Smooth muscle cell (in vitro differentiated cells): ENCODE data around the gene MPC1. TPM values are rescaled to one million over a fixed set of nuclear protein-coding genes. Genes with fewer than 3 reads are reported as not detected.
"Not testable (repeated sequence)": the region's sequence is repeated elsewhere in the genome, so short reads cannot be mapped to it uniquely, and the experiment has no call there.

Experiments
- DNase-seq: peaks from one replicate; lab custom pipeline; 2025; ENCODE audit not compliant: unreplicated experiment; lab: John Stamatoyannopoulos, UW
- H2AFZ ChIP-seq: fragments of 200-600 bp; sonication (generic); 2 replicates; pipeline ENCODE4 v1.6.0; 2016; ENCODE audit warnings: antibody characterized with exemption, low read depth, mild to moderate bottlenecking
- H3F3A ChIP-seq: fragments of 200-600 bp; sonication (generic); 2 replicates; pipeline ENCODE4 v1.6.0; 2017; ENCODE audit warnings: antibody characterized with exemption, low read depth
- H3K27ac ChIP-seq: fragments of 200-600 bp; sonication (generic); 2 replicates; pipeline ENCODE4 v1.5.1; 2016; ENCODE audit warnings: low read depth, mild to moderate bottlenecking
- H3K27me3 ChIP-seq: fragments of 200-600 bp; sonication (generic); 2 replicates; pipeline ENCODE4 v1.6.1; 2016; ENCODE audit warnings: low read depth, mild to moderate bottlenecking
- H3K36me3 ChIP-seq: fragments of 200-600 bp; sonication (generic); 2 replicates; pipeline ENCODE4 v1.5.1; 2016; ENCODE audit warnings: low read depth
- H3K4me1 ChIP-seq: fragments of 200-600 bp; sonication (generic); 2 replicates; pipeline ENCODE4 v1.5.1; 2016; ENCODE audit warnings: low read depth
- H3K4me2 ChIP-seq: fragments of 200-600 bp; sonication (generic); 2 replicates; pipeline ENCODE4 v1.6.0; 2016; ENCODE audit warnings: mild to moderate bottlenecking
- H3K4me3 ChIP-seq: fragments of 200-600 bp; sonication (generic); 2 replicates; pipeline ENCODE4 v1.5.1; 2016; ENCODE audit warnings: mild to moderate bottlenecking
- H3K79me2 ChIP-seq: fragments of 200-600 bp; sonication (generic); 2 replicates; pipeline ENCODE4 v1.6.0; 2016; ENCODE audit warnings: low read depth, mild to moderate bottlenecking
- H3K9ac ChIP-seq: fragments of 200-600 bp; sonication (generic); 2 replicates; pipeline ENCODE4 v1.6.0; 2016; ENCODE audit warnings: low read depth
- H3K9me3 ChIP-seq: fragments of 200-600 bp; sonication (generic); replicated peaks from 2 replicates; pipeline ENCODE4 v1.5.1; 2016; ENCODE audit warnings: low read depth
- H4K20me1 ChIP-seq: fragments of 200-600 bp; sonication (generic); 2 replicates; pipeline ENCODE4 v1.6.0; 2016; ENCODE audit warnings: low read depth
- WGBS: methylation state at CpG from one replicate; pipeline ENCODE4 v1.1.7; 2016; ENCODE audit warnings: low lambda C conversion rate; 5-methylcytosine and 5-hydroxymethylcytosine counted together
- polyA plus RNA-seq: library from polyadenylated mRNA; unstranded; fragments of >200 nt; fragmentation: Nextera tagmentation; extraction: Ambion mirVana; gene quantifications from 2 replicates; pipeline ENCODE4 v1.2.1, GENCODE V29; 2016
- total RNA-seq: library from RNA; depleted of rRNA; stranded (reverse); fragments of >200 nt; gene quantifications from 2 replicates; pipeline ENCODE4 v1.2.3, GENCODE V29; 2014
- TF ChIP-seq, protein P1 (sequence below): fragments of 200-600 bp; sonication (generic); IDR thresholded peaks from 2 replicates; pipeline ENCODE4 v1.5.1; 2017; ENCODE audit warnings: borderline replicate concordance, mild to moderate bottlenecking, antibody characterized with exemption; ENCODE audit not compliant: insufficient read depth, poor library complexity, severe bottlenecking

Gene MPC1
- total and polyA plus RNA-seq, 2 experiments from 2014 or later: 49.0 to 57.4 TPM

DNA sequence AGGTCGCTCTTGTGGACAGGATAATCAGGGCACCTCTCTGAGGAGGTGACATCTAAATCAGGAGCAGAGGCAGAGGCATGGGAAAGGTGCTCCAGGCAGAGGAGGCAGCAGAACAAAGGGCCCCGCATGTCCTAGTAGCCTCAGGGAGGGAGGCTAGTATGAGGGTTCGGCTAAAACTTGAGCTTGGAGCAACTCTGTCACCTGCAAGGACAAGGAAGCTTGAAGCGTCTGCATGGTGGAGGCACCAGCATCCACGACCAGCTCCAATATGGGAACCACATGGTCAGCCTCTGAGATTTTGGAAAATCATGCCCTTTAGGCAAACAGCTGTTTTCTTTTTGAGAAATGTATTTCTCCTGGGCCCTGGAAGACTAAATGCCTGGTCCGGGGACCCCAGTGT, 13.0 kb upstream of the MPC1 start:
- H3K79me2 ChIP-seq: no peaks in the 10 kb centered on the region
- 83% methylated on average over 6 of the region's 6 CpGs for WGBS
- no peak for DNase-seq
- H3F3A ChIP-seq: no peaks in the 10 kb centered on the region
- H2AFZ ChIP-seq: no peak overlapping the region
- H3K9me3 ChIP-seq: no peaks in the 10 kb centered on the region
- H4K20me1 ChIP-seq: no peaks in the 10 kb centered on the region
- H3K27me3 ChIP-seq: no peaks in the 10 kb centered on the region
- no peak overlapping the region for H3K9ac ChIP-seq
- H3K27ac ChIP-seq: no peak overlapping the region
- no peaks in the 10 kb centered on the region for H3K4me1 ChIP-seq
- H3K4me2 ChIP-seq: no peak overlapping the region
- TF ChIP-seq, protein P1, sequence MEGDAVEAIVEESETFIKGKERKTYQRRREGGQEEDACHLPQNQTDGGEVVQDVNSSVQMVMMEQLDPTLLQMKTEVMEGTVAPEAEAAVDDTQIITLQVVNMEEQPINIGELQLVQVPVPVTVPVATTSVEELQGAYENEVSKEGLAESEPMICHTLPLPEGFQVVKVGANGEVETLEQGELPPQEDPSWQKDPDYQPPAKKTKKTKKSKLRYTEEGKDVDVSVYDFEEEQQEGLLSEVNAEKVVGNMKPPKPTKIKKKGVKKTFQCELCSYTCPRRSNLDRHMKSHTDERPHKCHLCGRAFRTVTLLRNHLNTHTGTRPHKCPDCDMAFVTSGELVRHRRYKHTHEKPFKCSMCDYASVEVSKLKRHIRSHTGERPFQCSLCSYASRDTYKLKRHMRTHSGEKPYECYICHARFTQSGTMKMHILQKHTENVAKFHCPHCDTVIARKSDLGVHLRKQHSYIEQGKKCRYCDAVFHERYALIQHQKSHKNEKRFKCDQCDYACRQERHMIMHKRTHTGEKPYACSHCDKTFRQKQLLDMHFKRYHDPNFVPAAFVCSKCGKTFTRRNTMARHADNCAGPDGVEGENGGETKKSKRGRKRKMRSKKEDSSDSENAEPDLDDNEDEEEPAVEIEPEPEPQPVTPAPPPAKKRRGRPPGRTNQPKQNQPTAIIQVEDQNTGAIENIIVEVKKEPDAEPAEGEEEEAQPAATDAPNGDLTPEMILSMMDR: no peak
- H3K36me3 ChIP-seq: no peaks in the 10 kb centered on the region
- H3K4me3 ChIP-seq: no peak overlapping the region

DNA sequence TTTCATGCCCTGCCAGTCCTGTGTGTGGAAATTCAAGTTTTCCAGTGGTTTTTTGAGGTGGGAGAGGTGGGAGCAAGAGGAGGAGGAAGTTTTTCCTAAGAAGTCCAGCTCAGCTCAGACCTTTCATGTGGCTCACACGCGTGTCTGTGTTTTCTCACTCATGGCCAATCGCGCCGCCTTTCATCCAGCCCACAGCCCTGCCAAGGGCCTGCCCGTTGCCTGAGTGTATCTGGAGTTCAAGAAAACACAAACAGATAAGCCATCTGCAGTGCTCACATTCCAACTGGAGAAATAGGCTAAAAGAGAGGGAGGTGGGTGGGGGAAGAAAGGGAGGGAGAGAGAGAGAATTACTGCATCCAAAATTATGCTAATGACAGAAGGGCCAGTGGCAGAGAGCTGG, 12.6 kb upstream of the MPC1 start:
- H3K4me3 ChIP-seq: no peak overlapping the region
- H3K4me2 ChIP-seq: no peak overlapping the region
- H3K79me2 ChIP-seq: no peaks in the 10 kb centered on the region
- H3F3A ChIP-seq: no peaks in the 10 kb centered on the region
- TF ChIP-seq, protein P1: no peak
- no peaks in the 10 kb centered on the region for H3K36me3 ChIP-seq
- no peak overlapping the region for H2AFZ ChIP-seq
- no peaks in the 10 kb centered on the region for H3K9me3 ChIP-seq
- H3K27ac ChIP-seq: no peak overlapping the region
- no peak overlapping the region for H3K9ac ChIP-seq
- H4K20me1 ChIP-seq: no peaks in the 10 kb centered on the region
- 24% methylated on average over 6 of the region's 6 CpGs for WGBS
- no peak for DNase-seq
- H3K27me3 ChIP-seq: no peaks in the 10 kb centered on the region
- no peaks in the 10 kb centered on the region for H3K4me1 ChIP-seq

DNA sequence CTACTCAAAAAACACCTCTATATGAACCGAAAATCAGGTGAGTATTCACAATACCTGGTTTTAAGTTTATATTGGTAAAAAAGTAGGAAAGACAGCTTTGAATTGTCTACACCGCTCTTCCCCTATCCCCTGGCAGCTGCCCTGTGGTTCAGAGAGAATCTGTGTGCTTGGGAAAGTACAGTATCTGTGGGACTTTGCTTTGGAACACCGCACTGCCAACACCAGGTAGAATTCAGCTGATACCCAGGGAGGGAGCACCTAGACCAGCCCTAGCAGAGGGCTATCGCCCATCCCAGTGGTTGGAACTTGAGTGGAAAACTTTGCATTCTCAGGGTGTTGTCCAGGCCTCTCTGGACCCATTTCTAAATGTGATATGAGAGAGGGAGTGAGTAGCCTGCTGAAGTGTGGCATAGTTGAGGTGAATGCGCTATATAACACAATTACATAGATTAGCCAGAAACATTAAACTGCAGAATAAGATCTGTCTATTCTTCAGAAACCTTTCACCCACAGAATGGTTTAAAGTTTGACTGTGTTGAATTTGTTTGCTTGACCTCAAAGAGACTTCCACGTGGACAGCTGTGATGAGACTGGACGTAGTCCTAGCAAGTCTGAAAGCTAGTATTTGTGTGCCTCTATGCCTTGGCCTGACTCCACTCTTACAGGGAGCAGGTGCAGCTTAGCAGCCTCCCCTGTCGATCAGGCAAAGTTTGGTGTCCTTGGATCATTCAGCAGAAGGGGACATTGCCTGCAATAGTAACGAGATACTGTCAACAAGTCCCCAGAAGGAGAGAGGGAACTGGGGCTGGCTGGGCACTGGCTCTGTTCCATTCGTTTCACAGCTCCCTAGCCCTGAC, 11.5 kb upstream of the MPC1 start:
- WGBS: 90% methylated on average over 10 of the region's 10 CpGs
- H3K27me3 ChIP-seq: no peaks in the 10 kb centered on the region
- H3K4me2 ChIP-seq: no peak overlapping the region
- no peak overlapping the region for H3K27ac ChIP-seq
- no peaks in the 10 kb centered on the region for H3F3A ChIP-seq
- H3K4me3 ChIP-seq: no peak overlapping the region
- no peaks in the 10 kb centered on the region for H4K20me1 ChIP-seq
- DNase-seq: no peak
- no peaks in the 10 kb centered on the region for H3K79me2 ChIP-seq
- H3K9me3 ChIP-seq: no peaks in the 10 kb centered on the region
- H2AFZ ChIP-seq: no peak overlapping the region
- no peak overlapping the region for H3K9ac ChIP-seq
- no peaks in the 10 kb centered on the region for H3K36me3 ChIP-seq
- TF ChIP-seq, protein P1: no peak
- H3K4me1 ChIP-seq: no peaks in the 10 kb centered on the region

DNA sequence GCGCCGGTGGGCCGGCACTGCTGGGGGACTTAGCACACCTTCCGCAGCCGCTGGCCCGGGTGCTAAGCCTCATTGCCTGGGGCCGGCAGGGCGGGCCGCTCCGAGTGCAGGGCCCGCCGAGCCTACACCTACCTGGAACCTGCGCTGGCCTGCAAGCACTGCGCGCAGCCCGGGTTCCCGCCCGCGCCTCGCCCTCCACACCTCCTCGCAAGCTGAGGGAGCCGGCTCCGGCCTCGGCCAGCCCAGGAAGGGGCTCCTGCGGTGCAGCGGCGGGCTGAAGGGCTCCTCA, 10.7 kb upstream of the MPC1 start:
- no peak overlapping the region for H3K4me3 ChIP-seq
- H3F3A ChIP-seq: no peaks in the 10 kb centered on the region
- TF ChIP-seq, protein P1: no peak
- no peaks in the 10 kb centered on the region for H3K79me2 ChIP-seq
- H3K27me3 ChIP-seq: no peaks in the 10 kb centered on the region
- no peak overlapping the region for H3K27ac ChIP-seq
- H2AFZ ChIP-seq: no peak overlapping the region
- 95% methylated on average over 27 of the region's 27 CpGs for WGBS
- no peaks in the 10 kb centered on the region for H4K20me1 ChIP-seq
- no peaks in the 10 kb centered on the region for H3K9me3 ChIP-seq
- no peaks in the 10 kb centered on the region for H3K4me1 ChIP-seq
- no peaks in the 10 kb centered on the region for H3K36me3 ChIP-seq
- H3K9ac ChIP-seq: no peak overlapping the region
- no peak for DNase-seq
- H3K4me2 ChIP-seq: no peak overlapping the region

DNA sequence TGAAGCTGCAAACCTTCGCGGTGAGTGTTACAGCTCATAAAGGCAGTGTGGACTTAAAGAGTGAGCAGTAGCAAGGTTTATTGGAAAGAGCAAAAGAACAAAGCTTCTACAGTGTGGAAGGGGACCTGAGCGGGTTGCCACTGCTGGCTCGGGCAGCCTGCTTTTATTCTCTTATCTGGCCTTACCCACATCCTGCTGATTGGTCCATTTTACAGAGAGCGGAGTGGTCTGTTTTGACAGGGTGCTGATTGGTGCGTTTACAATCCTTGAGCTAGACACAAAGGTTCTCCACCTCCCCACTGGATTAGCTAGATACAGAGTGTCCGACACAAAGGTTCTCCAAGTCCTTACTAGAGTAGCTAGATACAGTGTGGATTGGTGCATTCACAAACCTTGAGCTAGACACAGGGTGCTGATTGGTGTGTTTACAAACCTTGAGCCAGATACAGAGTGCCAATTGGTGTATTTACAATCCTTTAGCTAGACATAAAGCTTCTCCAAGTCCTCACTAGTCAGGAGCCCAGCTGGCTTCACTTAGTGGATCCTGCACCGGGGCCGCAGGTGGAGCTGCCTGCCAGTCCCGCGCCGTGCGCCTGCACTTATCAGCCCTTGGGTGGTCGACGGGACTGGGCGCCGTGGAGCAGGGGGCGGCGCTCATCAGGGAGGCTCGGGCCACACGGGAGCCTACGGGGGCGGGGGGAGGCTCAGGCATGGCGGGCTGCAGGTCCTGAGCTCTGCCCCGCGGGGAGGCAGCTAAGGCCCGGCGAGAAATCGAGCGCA, 10.2 kb upstream of the MPC1 start:
- not testable (repeated sequence) for H3K4me3 ChIP-seq, H4K20me1 ChIP-seq, H2AFZ ChIP-seq, H3K9ac ChIP-seq, H3K9me3 ChIP-seq, H3K4me1 ChIP-seq, H3K27me3 ChIP-seq, H3F3A ChIP-seq, H3K4me2 ChIP-seq, H3K27ac ChIP-seq, H3K79me2 ChIP-seq, H3K36me3 ChIP-seq, DNase-seq
- WGBS: 90% methylated on average over 25 of the region's 30 CpGs
